Ishikawa (cell line): ENCODE results near the gene NDUFB6.

Source experiments
- CEBPB ChIP-seq: IDR thresholded peaks from 2 replicates; pipeline ENCODE4 v1.6.1; 2012
- EP300 ChIP-seq: IDR thresholded peaks from 2 replicates; pipeline ENCODE4 v1.6.1; 2012; ENCODE audit warnings: borderline replicate concordance
- FOXM1 ChIP-seq: IDR thresholded peaks from 2 replicates; pipeline ENCODE4 v1.6.1; 2012; ENCODE audit warnings: low read depth, borderline replicate concordance
- MAX ChIP-seq: IDR thresholded peaks from 2 replicates; pipeline ENCODE4 v1.6.1; 2012
- RAD21 ChIP-seq: IDR thresholded peaks from 2 replicates; pipeline ENCODE4 v1.6.1; 2012; ENCODE audit warnings: low read depth
- REST ChIP-seq: IDR thresholded peaks from 2 replicates; pipeline ENCODE4 v1.6.1; 2012; ENCODE audit warnings: low read depth, mild to moderate bottlenecking
- TEAD4 ChIP-seq: IDR thresholded peaks from 2 replicates; pipeline ENCODE4 v1.6.1; 2012
- USF1 ChIP-seq: IDR thresholded peaks from 2 replicates; pipeline ENCODE4 v1.6.1; 2012

- TF ChIP-seq USF1 (no peak), REST (no peak), RAD21 (no peak), EP300 (no peak), CEBPB (no peak), MAX (no peak), TEAD4 (no peak), FOXM1 (no peak)
Measured at GRCh38 chr9:32516241-32516640, 56.7 kb downstream of the NDUFB6 start.
